Right lobe of liver (tissue), 6 donors: ENCODE measurements around the gene CCDC122. TPM values are rescaled to one million over a fixed set of nuclear protein-coding genes. Genes with fewer than 3 reads are reported as not detected.

Experiments used
- ATAC-seq, 4 donors: fragments of 200-7000 bp; cut with Tn5 transposase; one replicate each; pipeline ENCODE4 v1.9.1; 2020; ENCODE audit warnings: mild to moderate bottlenecking in 4 of 4, moderate library complexity in 4 of 4
- DNase-seq, 3 donors: peaks; one replicate each; pipeline ENCODE4 v3.0.0-alpha.2; 2020
- H3K27ac ChIP-seq, 3 donors: fragments of 200-600 bp; one replicate each; pipeline ENCODE4 v1.8.0; 2022
- H3K27me3 ChIP-seq, 2 donors: fragments of 200-600 bp; one replicate each; pipeline ENCODE4 v1.8.0; 2022
- H3K36me3 ChIP-seq, 4 donors: fragments of 200-600 bp; sonication (generic) in 1 of 4; one replicate each; pipeline versions ENCODE4 v1.5.1 to v1.8.0; 2017 to 2022; ENCODE audit warnings: control low read depth in 1 of 4
- H3K4me1 ChIP-seq, 4 donors: fragments of 200-600 bp; sonication (generic) in 1 of 4; one replicate each; pipeline versions ENCODE4 v1.5.1 to v1.8.0; 2017 to 2022; ENCODE audit warnings: control low read depth in 1 of 4
- H3K4me3 ChIP-seq, 3 donors: fragments of 200-600 bp; one replicate each; pipeline ENCODE4 v1.8.0; 2022
- H3K9me3 ChIP-seq, 4 donors: fragments of 200-600 bp; sonication (generic) in 1 of 4; one replicate each; pipeline versions ENCODE4 v1.5.1 to v1.8.0; 2017 to 2022; ENCODE audit warnings: control low read depth in 1 of 4
- POLR2A ChIP-seq: fragments of 450-650 bp; IDR thresholded peaks from one replicate; pipeline ENCODE4 v1.6.1; 2017; ENCODE audit warnings: antibody characterized with exemption, mild to moderate bottlenecking
- WGBS: methylation state at CpG from one replicate; pipeline ENCODE4 v1.1.6; 2018; ENCODE audit warnings: low coverage, low lambda C conversion rate; ENCODE audit not compliant: insufficient coverage; ENCODE audit errors: missing lambda C conversion rate; 5-methylcytosine and 5-hydroxymethylcytosine counted together
- intact Hi-C, 2 donors: fragments of 100-400 bp; cut with DNase I; formaldehyde crosslinking; loops; one replicate each; pipeline versions ENCODE4 v1.11.2 to v1.14.1; 2022
- total RNA-seq, 6 experiments: library from RNA; depleted of rRNA in 2 of 6; stranded (reverse); fragments of >200 nt in 2 of 6; fragmentation: NEBNext Ultra II Directional in 3 of 6; extraction: Animal tissue kit (Norgen Biotek cat#: 25700) in 3 of 6; gene quantifications; one replicate each; pipeline versions ENCODE4 v1.1.0 to v1.2.4, GENCODE V29; 2016 to 2023
- TF ChIP-seq, protein P1 (sequence below), 4 donors: fragments of 200-600 bp in 3 of 4; fragments of 450-650 bp in 1 of 4; IDR thresholded peaks; one replicate each; pipeline versions ENCODE4 v1.5.1 to v1.8.0; 2016 to 2022; ENCODE audit warnings: antibody characterized with exemption in 4 of 4, mild to moderate bottlenecking in 2 of 4
- donor health status: DM: no; HTN: yes; CAD: no.
- donor health status: DM: no; HTN: no; CAD: no.
- donor health status: DM: no; HTN: no; CAD: no.
- donor health status: DM: no; HTN: yes; CAD: no.
- donor health status: DM: no; HTN: yes; CAD: no.

CCDC122 gene
- total RNA-seq, 6 experiments from 2014 or later = 1.7 to 4.9 (median 3.1) TPM

DNA sequence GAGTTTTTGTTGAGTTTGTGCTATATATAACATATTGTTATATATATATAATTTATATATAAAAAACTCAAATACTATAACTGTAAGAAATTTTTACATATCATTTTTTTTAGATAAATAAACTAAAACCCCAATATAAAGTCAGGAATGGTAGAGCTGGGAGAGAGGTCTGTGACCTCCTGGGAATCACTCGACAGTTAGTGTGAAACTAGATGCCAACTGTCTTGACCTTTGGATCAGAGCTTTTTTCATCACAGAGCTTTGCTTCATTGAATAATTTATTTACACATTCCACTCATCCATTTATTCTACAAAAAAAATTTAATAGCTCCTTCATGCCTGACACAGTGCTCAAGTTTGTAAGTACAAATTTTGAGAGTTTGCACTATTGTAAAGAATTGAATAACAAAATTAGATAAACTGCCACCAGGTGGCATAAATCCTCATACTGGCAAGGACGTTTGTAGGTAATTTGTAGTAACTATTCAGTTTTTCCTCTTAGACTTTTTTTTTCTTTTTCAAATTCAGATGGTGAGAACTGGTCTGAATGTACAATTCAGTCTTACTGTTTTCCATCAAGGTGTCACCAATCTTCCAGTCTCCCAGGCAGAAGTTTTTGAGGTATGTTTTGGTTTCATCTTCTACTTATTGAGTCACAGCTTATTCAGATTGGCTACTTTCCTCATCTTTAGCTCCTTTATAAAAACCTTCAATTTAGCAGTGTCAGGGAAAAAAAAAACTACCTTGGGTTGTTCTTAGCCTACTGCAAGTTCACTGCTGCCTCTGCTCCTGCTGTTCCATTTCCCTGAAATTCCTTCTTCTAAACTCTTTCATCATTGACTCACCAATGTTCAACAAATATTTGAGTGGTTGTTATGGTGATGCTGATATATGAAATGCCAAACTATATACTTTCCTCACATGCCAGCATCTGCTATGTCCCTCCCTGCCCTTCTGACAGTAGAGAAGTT is 28.9 kb upstream of the CCDC122 start:
- Histone ChIP-seq H3K4me1 (no peaks in the 10 kb centered on the region), H3K9me3 (no peaks in the 10 kb centered on the region), H3K27ac (no peak overlapping the region), H3K36me3 (no peaks in the 10 kb centered on the region), H3K4me3 (no peak overlapping the region), H3K27me3 (no peaks in the 10 kb centered on the region)
- 2% methylated on average over 2 of the region's 2 CpGs for WGBS
- no peak for DNase-seq
- ATAC-seq = peak; percentile 55 to 73 (median 66)
- no peak for TF ChIP-seq POLR2A
- TF ChIP-seq, protein P1, sequence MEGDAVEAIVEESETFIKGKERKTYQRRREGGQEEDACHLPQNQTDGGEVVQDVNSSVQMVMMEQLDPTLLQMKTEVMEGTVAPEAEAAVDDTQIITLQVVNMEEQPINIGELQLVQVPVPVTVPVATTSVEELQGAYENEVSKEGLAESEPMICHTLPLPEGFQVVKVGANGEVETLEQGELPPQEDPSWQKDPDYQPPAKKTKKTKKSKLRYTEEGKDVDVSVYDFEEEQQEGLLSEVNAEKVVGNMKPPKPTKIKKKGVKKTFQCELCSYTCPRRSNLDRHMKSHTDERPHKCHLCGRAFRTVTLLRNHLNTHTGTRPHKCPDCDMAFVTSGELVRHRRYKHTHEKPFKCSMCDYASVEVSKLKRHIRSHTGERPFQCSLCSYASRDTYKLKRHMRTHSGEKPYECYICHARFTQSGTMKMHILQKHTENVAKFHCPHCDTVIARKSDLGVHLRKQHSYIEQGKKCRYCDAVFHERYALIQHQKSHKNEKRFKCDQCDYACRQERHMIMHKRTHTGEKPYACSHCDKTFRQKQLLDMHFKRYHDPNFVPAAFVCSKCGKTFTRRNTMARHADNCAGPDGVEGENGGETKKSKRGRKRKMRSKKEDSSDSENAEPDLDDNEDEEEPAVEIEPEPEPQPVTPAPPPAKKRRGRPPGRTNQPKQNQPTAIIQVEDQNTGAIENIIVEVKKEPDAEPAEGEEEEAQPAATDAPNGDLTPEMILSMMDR (IDR thresholded peaks at IDR 0.05) = peak; percentile 58 to 64 (median 63)
- intact Hi-C loops = loop anchor here in 1 of 2 donors (10.0 kb wide), 1 partner anchor 556 kb away; no protein-coding TSS in a partner anchor

DNA sequence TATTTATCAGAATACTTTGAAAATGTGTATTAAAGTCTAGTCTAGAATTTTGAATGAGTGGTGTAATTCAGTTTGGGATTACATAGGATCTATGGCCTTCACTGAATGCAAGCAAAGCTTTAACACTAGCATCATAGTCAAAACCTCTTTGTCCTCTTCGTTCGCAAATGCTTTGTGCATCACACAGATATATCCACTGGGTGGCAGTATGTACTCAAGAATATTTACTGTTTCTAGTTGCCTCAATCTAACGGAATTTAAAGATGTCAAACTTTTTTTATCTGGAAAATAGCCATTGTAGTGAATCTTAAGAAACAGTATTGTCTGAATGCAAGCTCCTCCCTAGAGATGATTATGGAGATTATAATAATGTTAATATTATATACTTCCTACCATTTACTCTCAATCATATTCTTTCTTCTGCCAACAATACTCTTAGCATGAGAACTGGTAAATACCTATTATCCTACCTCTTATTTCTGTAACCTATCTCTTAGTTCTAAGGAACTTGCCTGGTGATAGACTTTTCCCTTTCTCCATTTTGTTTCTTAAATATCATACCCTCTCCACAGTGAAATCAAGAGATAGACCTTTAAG is 26.0 kb upstream of the CCDC122 start:
- TF ChIP-seq, protein P1 (IDR thresholded peaks at IDR 0.05) = peak; percentile 75 to 90 (median 84)
- TF ChIP-seq POLR2A = no peak
- intact Hi-C loops = loop anchor here in 1 of 2 donors (10.0 kb wide), 1 partner anchor 559 kb away; no protein-coding TSS in a partner anchor
- no peaks in the 10 kb centered on the region for H3K36me3 ChIP-seq
- no peaks in the 10 kb centered on the region for H3K27me3 ChIP-seq
- no peak overlapping the region for H3K4me3 ChIP-seq
- DNase-seq = no peak
- H3K4me1 ChIP-seq = no peaks in the 10 kb centered on the region
- ATAC-seq = peak; percentile 86 to 93 (median 90)
- no peak overlapping the region for H3K27ac ChIP-seq
- no peaks in the 10 kb centered on the region for H3K9me3 ChIP-seq
- WGBS = 0% methylated on average over 3 of the region's 3 CpGs

DNA sequence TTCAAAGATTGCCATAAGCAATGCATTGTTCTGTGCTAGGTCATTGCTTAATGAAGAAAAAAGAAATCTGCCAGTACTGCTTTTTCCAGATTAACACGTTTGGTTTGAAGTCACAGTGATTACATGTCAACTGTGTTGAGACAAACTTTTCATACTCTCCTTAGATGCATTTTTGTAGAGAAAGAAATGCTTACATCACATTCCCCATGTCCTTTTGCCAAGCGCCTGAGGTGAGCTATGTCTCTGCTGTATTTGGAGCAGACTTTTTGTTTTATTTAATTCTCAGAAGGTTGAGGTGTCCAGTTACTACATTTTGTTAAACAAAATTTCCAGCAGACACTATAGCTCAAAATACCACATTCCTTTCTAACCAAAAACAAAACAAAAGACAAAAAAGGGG is 16.4 kb upstream of the CCDC122 start:
- Histone ChIP-seq H3K27me3 (no peaks in the 10 kb centered on the region), H3K9me3 (no peaks in the 10 kb centered on the region), H3K36me3 (no peaks in the 10 kb centered on the region), H3K4me1 (no peaks in the 10 kb centered on the region), H3K4me3 (no peak overlapping the region), H3K27ac (no peak overlapping the region)
- no peak for DNase-seq
- no peak for ATAC-seq
- TF ChIP-seq, protein P1 (IDR thresholded peaks at IDR 0.05) = no peak
- TF ChIP-seq POLR2A = no peak
- 72% methylated on average over 2 of the region's 2 CpGs for WGBS
- intact Hi-C loops = no loop called here

DNA sequence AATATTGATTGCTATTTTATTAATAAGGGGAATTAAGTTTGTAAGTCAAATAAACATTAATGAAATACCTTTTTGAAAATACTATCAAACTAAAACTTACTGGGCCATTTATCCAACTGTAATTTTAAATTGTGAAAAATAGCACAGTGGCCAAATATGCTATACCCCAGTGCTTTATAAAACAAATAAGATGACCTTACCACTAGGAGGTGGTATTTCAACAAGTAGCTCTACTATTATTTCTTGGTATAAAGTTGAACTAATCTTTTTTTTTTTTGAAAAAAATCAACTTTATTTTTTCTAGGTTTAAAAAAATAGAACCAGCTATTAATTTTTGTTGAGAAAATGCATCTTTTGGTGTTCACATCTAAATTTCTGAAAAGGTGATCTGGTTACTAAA is 14.9 kb upstream of the CCDC122 start:
- Histone ChIP-seq H3K4me1 (no peaks in the 10 kb centered on the region), H3K36me3 (no peaks in the 10 kb centered on the region), H3K27ac (no peak overlapping the region), H3K9me3 (no peaks in the 10 kb centered on the region), H3K27me3 (no peaks in the 10 kb centered on the region), H3K4me3 (no peak overlapping the region)
- intact Hi-C loops = no loop called here
- DNase-seq = no peak
- no peak for TF ChIP-seq POLR2A
- TF ChIP-seq, protein P1 (IDR thresholded peaks at IDR 0.05) = peak in 3 of 4 donors; percentile 6 to 19 (median 10)
- no peak for ATAC-seq
